Nephron (organoid): ENCODE results near the gene TTC22.

Source experiments
- H3K27ac Mint-ChIP-seq, 3 experiments: 2 replicates each; pipeline ENCODE4 v1.8.0; 2020; ENCODE audit warnings: mixed read lengths in 3 of 3, mild to moderate bottlenecking in 2 of 3, moderate library complexity in 1 of 3
- H3K27me3 Mint-ChIP-seq: 2 replicates; pipeline ENCODE4 v1.8.0; 2021; ENCODE audit warnings: low read depth, mild to moderate bottlenecking, moderate library complexity, mixed read lengths
- H3K36me3 Mint-ChIP-seq: 2 replicates; pipeline ENCODE4 v1.8.0; 2020; ENCODE audit warnings: low read depth, mixed read lengths
- H3K4me1 Mint-ChIP-seq: 2 replicates; pipeline ENCODE4 v1.8.0; 2020; ENCODE audit warnings: mixed read lengths
- H3K4me3 Mint-ChIP-seq, 3 experiments: 2 replicates each; pipeline ENCODE4 v1.8.0; 2020; ENCODE audit warnings: mild to moderate bottlenecking in 3 of 3, mixed read lengths in 3 of 3, moderate library complexity in 2 of 3
- H3K9me3 Mint-ChIP-seq: 2 replicates; pipeline ENCODE4 v1.8.0; 2020; ENCODE audit warnings: mixed read lengths
- CTCF ChIP-seq, 3 experiments: fragments of 200-600 bp; sonication (generic); IDR thresholded peaks; one replicate each; pipeline ENCODE4 v1.5.0; 2021; ENCODE audit warnings: antibody characterized with exemption in 3 of 3; ENCODE audit not compliant: unreplicated experiment in 3 of 3

The TTC22 gene

GRCh38 chr1:54842206-54842915 lies 41.2 kb upstream of the TTC22 start:
- H3K4me1 Mint-ChIP-seq, result no peaks in the 10 kb centered on the region
- H3K36me3 Mint-ChIP-seq, result peaks cover 5% of the 10 kb centered on the region
- no peak for TF ChIP-seq CTCF (IDR thresholded peaks at IDR 0.05; ENCODE audit: unreplicated experiment in 3 of 3)
- H3K4me3 Mint-ChIP-seq, result no peak overlapping the region
- no peaks in the 10 kb centered on the region for H3K9me3 Mint-ChIP-seq
- H3K27me3 Mint-ChIP-seq, result peaks cover 8% of the 10 kb centered on the region
- H3K27ac Mint-ChIP-seq, result no peak overlapping the region

- no peaks in the 10 kb centered on the region for H3K4me1 Mint-ChIP-seq
- no peaks in the 10 kb centered on the region for H3K9me3 Mint-ChIP-seq
- H3K36me3 Mint-ChIP-seq, result peaks cover 5% of the 10 kb centered on the region
- TF ChIP-seq CTCF (IDR thresholded peaks at IDR 0.05; ENCODE audit: unreplicated experiment in 3 of 3), result no peak
- no peak overlapping the region for H3K4me3 Mint-ChIP-seq
- no peak overlapping the region for H3K27ac Mint-ChIP-seq
- peaks cover 17% of the 10 kb centered on the region for H3K27me3 Mint-ChIP-seq
These were observed 38.7 kb upstream of the TTC22 start for GRCh38 chr1:54839824-54840223.

- Mint-ChIP-seq H3K36me3 (peaks cover 4% of the 10 kb centered on the region), H3K27me3 (peaks cover 21% of the 10 kb centered on the region), H3K27ac (no peak overlapping the region), H3K4me3 (no peak overlapping the region), H3K9me3 (peaks cover 3% of the 10 kb centered on the region), H3K4me1 (no peaks in the 10 kb centered on the region)
- no peak for TF ChIP-seq CTCF (IDR thresholded peaks at IDR 0.05; ENCODE audit: unreplicated experiment in 3 of 3)
These were observed 37.5 kb upstream of the TTC22 start for GRCh38 chr1:54838565-54839180.

GRCh38 chr1:54837002-54837853 lies 36.1 kb upstream of the TTC22 start:
- no peaks in the 10 kb centered on the region for H3K36me3 Mint-ChIP-seq
- H3K9me3 Mint-ChIP-seq, result peaks cover 3% of the 10 kb centered on the region
- H3K4me1 Mint-ChIP-seq, result no peaks in the 10 kb centered on the region
- TF ChIP-seq CTCF (IDR thresholded peaks at IDR 0.05; ENCODE audit: unreplicated experiment in 3 of 3), result no peak
- peaks cover 21% of the 10 kb centered on the region for H3K27me3 Mint-ChIP-seq
- no peak overlapping the region for H3K4me3 Mint-ChIP-seq
- no peak overlapping the region for H3K27ac Mint-ChIP-seq

- no peak for TF ChIP-seq CTCF (IDR thresholded peaks at IDR 0.05; ENCODE audit: unreplicated experiment in 3 of 3)
- no peaks in the 10 kb centered on the region for H3K4me1 Mint-ChIP-seq
- H3K9me3 Mint-ChIP-seq, result peaks cover 3% of the 10 kb centered on the region
- no peak overlapping the region for H3K27ac Mint-ChIP-seq
- no peak overlapping the region for H3K4me3 Mint-ChIP-seq
- peaks cover 21% of the 10 kb centered on the region for H3K27me3 Mint-ChIP-seq
- no peaks in the 10 kb centered on the region for H3K36me3 Mint-ChIP-seq
These were observed 35.5 kb upstream of the TTC22 start for GRCh38 chr1:54836594-54836993.
